ENCODE measurements around the gene LIPH. TPM values are rescaled to one million over a fixed set of nuclear protein-coding genes. Genes with fewer than 3 reads are reported as not detected.
"Not testable (repeated sequence)": the region's sequence is repeated elsewhere in the genome, so short reads cannot be mapped to it uniquely, and the experiment has no call there.

Gene LIPH
- total and polyA plus RNA-seq, 2 of the 8 experiments (the other 6 are each of a cell fraction or from before 2014, with no cell fraction given), result 0.08 TPM; not detected in 1

- H3K9me3 ChIP-seq (ENCODE audit: insufficient read depth in 2 of 2, low read depth in 1 of 2, low read length in 1 of 2); H3K4ac ChIP-seq (replicated peaks; ENCODE audit: insufficient read length, low read depth, low read length); H2AK5ac ChIP-seq (ENCODE audit: low read depth, low read length); H3K79me2 ChIP-seq (ENCODE audit: control insufficient read depth in 1 of 2, insufficient read depth in 2 of 2, low read length in 2 of 2); H3K36me3 ChIP-seq (ENCODE audit: control insufficient read depth in 2 of 4, insufficient read depth in 4 of 4, low read length in 3 of 4); H3K14ac ChIP-seq (ENCODE audit: insufficient read length); H3K23ac ChIP-seq (ENCODE audit: insufficient read length); H3K23me2 ChIP-seq (ENCODE audit: low read depth, low read length); H3K27ac ChIP-seq (ENCODE audit: low read depth, low read length); H3K9ac ChIP-seq (replicated peaks in 1 of 4; ENCODE audit: extremely low read depth in 1 of 4, low read depth in 3 of 4, low read length in 3 of 4); H3K27me3 ChIP-seq (replicated peaks in 1 of 4; ENCODE audit: control insufficient read depth in 3 of 4, extremely low read depth in 1 of 4, insufficient read depth in 3 of 4, low read length in 3 of 4); H2BK120ac ChIP-seq (replicated peaks; ENCODE audit: low read depth, low read length); H3K4me1 ChIP-seq (replicated peaks in 1 of 4; ENCODE audit: control insufficient read depth in 3 of 4, insufficient read depth in 4 of 4, low read length in 3 of 4); DNase-seq (ENCODE audit: low read depth in 1 of 2, low spot score in 2 of 2); H4K91ac ChIP-seq (replicated peaks; ENCODE audit: insufficient read length, low read length); H2BK15ac ChIP-seq (ENCODE audit: low read length); H2BK5ac ChIP-seq (ENCODE audit: low read depth, low read length); H3K4me2 ChIP-seq (ENCODE audit: insufficient read depth in 1 of 2, low read depth in 2 of 2, low read length in 2 of 2); FAIRE-seq; H2BK12ac ChIP-seq (ENCODE audit: low read depth, low read length); H3K18ac ChIP-seq (ENCODE audit: extremely low read depth, low read length); POLR2A ChIA-PET (ENCODE audit: partially characterized antibody); H4K20me1 ChIP-seq (replicated peaks in 1 of 2; ENCODE audit: control insufficient read depth in 1 of 2, insufficient read depth in 2 of 2, low read length in 2 of 2); H3K4me3 ChIP-seq (ENCODE audit: extremely low read depth in 1 of 4, insufficient read depth in 2 of 4, low read depth in 3 of 4, low read length in 4 of 4); H4K5ac ChIP-seq (ENCODE audit: insufficient read length, low read depth, low read length); H4K8ac ChIP-seq (ENCODE audit: extremely low read depth, insufficient read depth, low read length); H2BK20ac ChIP-seq (ENCODE audit: low read length); H2AFZ ChIP-seq (ENCODE audit: low read length); H3K79me1 ChIP-seq (ENCODE audit: low read depth, low read length); H3K56ac ChIP-seq (replicated peaks; ENCODE audit: insufficient read length, low read depth, low read length): not testable (repeated sequence)
- 93% methylated on average over 5 of the region's 5 CpGs; no CpG with 5 or more reads in 1 of the 2 experiments for WGBS, 2 experiments (ENCODE audit: extremely low coverage in 1 of 2, insufficient coverage in 1 of 2, insufficient read length in 1 of 2, insufficient replicate concordance in 2 of 2, low coverage in 1 of 2, low lambda C conversion rate in 2 of 2, missing lambda C conversion rate in 1 of 2)
- CTCF ChIA-PET (ENCODE audit: partially characterized antibody), result interaction anchor here (0.6 to 0.7 kb wide), 2 partner anchors 92 to 1305 kb away, joined by 3 read pairs; no protein-coding TSS in a partner anchor
These were observed 86.3 kb downstream of the LIPH start for GRCh38 chr3:185466123-185466522.

All from H1 (cell line).